SK-N-SH (cell line): ENCODE measurements around the gene PTPN14. TPM values are rescaled to one million over a fixed set of nuclear protein-coding genes. Genes with fewer than 3 reads are reported as not detected.

Experiments used
- CTCF ChIA-PET: fragments of 300-600, 350-600 bp; formaldehyde crosslinking; extraction: SDS; loops from one replicate; lab custom pipeline; 2021; lab: Yijun Ruan, JAX
- POLR2A ChIA-PET: fragments of 350-600 bp; sonication (Branson Sonifier 250); formaldehyde crosslinking; extraction: SDS; loops from one replicate; lab custom pipeline; 2020; ENCODE audit warnings: antibody characterized with exemption, inconsistent platforms; lab: Yijun Ruan, JAX
- DNase-seq: peaks from one replicate; pipeline ENCODE4 v3.0.0; 2012
- H2AFZ ChIP-seq: fragments of 200-600 bp; sonication (generic); 2 replicates; pipeline ENCODE4 v1.8.1; 2016; ENCODE audit warnings: antibody characterized with exemption, mild to moderate bottlenecking, low read depth
- H3F3A ChIP-seq: fragments of 200-600 bp; sonication (generic); replicated peaks from 2 replicates; pipeline ENCODE3; 2016; ENCODE audit warnings: antibody characterized with exemption, mild to moderate bottlenecking; ENCODE audit not compliant: insufficient read depth
- H3K27ac ChIP-seq, 2 experiments: fragments of 200-500 bp in 1 of 2; fragments of 200-600 bp in 1 of 2; sonication (Bioruptor generic) in 1 of 2; sonication (generic), shearing (Covaris generic) in 1 of 2; 2 replicates each; pipeline versions ENCODE4 v1.5.1 to v1.6.1; 2014 to 2016; ENCODE audit warnings: low read depth in 2 of 2, inconsistent platforms in 1 of 2, low read length in 1 of 2, mild to moderate bottlenecking in 1 of 2, mixed read lengths in 1 of 2
- H3K27me3 ChIP-seq: fragments of 200-600 bp; sonication (generic), shearing (Covaris generic); 2 replicates; pipeline ENCODE4 v1.6.1; 2016; ENCODE audit warnings: mixed run types; ENCODE audit not compliant: insufficient read depth
- H3K36me3 ChIP-seq, 2 experiments: fragments of 200-500 bp in 1 of 2; fragments of 200-600 bp in 1 of 2; sonication (Bioruptor generic) in 1 of 2; sonication (generic) in 1 of 2; replicated peaks in 1 of 2; 2 replicates each; pipeline versions ENCODE3 to v1.5.1; 2014 to 2016; ENCODE audit warnings: low read length in 1 of 2, mild to moderate bottlenecking in 1 of 2; ENCODE audit not compliant: insufficient read depth in 2 of 2, control insufficient read depth in 1 of 2
- H3K4me1 ChIP-seq, 2 experiments: fragments of 200-500 bp in 1 of 2; fragments of 200-600 bp in 1 of 2; sonication (Bioruptor generic) in 1 of 2; sonication (generic), shearing (Covaris generic) in 1 of 2; 2 replicates each; pipeline versions ENCODE4 v1.5.1 to v1.6.1; 2014 to 2016; ENCODE audit warnings: low read depth in 1 of 2, low read length in 1 of 2, mixed run types in 1 of 2; ENCODE audit not compliant: insufficient read depth in 2 of 2, control insufficient read depth in 1 of 2
- H3K4me2 ChIP-seq: fragments of 200-600 bp; sonication (generic), shearing (Covaris generic); 2 replicates; pipeline ENCODE4 v1.6.1; 2017; ENCODE audit warnings: mixed run types
- H3K4me3 ChIP-seq, 2 experiments: fragments of 200-500 bp in 1 of 2; fragments of 200-600 bp in 1 of 2; sonication (Bioruptor generic) in 1 of 2; sonication (generic), shearing (Covaris generic) in 1 of 2; 2 replicates each; pipeline versions ENCODE4 v1.5.1 to v1.8.1; 2014 to 2016; ENCODE audit warnings: low read depth in 2 of 2, inconsistent platforms in 1 of 2, low read length in 1 of 2, mild to moderate bottlenecking in 1 of 2, mixed read lengths in 1 of 2, moderate library complexity in 1 of 2
- H3K79me2 ChIP-seq: fragments of 200-600 bp; sonication (generic); 2 replicates; pipeline ENCODE4 v1.8.1; 2017; ENCODE audit warnings: mild to moderate bottlenecking; ENCODE audit not compliant: insufficient read depth
- H3K9ac ChIP-seq: fragments of 200-600 bp; sonication (generic); 2 replicates; pipeline ENCODE4 v1.6.1; 2017; ENCODE audit warnings: mixed run types
- H3K9me2 ChIP-seq: fragments of 200-600 bp; sonication (generic); 2 replicates; pipeline ENCODE4 v1.6.1; 2017; ENCODE audit warnings: mixed run types
- H3K9me3 ChIP-seq: fragments of 200-600 bp; sonication (generic); 2 replicates; pipeline ENCODE4 v1.6.1; 2017; ENCODE audit warnings: mixed run types, mild to moderate bottlenecking, moderate library complexity
- H4K20me1 ChIP-seq: fragments of 200-600 bp; sonication (generic); 2 replicates; pipeline ENCODE4 v1.6.1; 2017; ENCODE audit warnings: mild to moderate bottlenecking, mixed run types; ENCODE audit not compliant: insufficient read depth
- CHD2 ChIP-seq: fragments of 150-350 bp; IDR thresholded peaks from 2 replicates; pipeline ENCODE4 v1.6.1; 2018; ENCODE audit warnings: low read length; ENCODE audit not compliant: partially characterized antibody
- ELF1 ChIP-seq: IDR thresholded peaks from 2 replicates; pipeline ENCODE4 v1.4.0; 2012
- EP300 ChIP-seq, 2 experiments: IDR thresholded peaks; 2 replicates each; pipeline versions ENCODE4 v1.4.0 to v1.6.1; 2012; ENCODE audit warnings: borderline replicate concordance in 1 of 2, low read depth in 1 of 2, low read length in 1 of 2
- EZH2phosphoT487 ChIP-seq: fragments of 200-600 bp; sonication (generic); IDR thresholded peaks from 2 replicates; pipeline ENCODE4 v1.6.1; 2017; ENCODE audit warnings: low read depth, mixed run types, mild to moderate bottlenecking, antibody characterized with exemption, moderate library complexity, borderline replicate concordance
- FOSL2 ChIP-seq: IDR thresholded peaks from 2 replicates; pipeline ENCODE4 v1.4.0; 2012; ENCODE audit warnings: low read depth, mild to moderate bottlenecking, moderate library complexity, borderline replicate concordance
- FOXJ3 ChIP-seq: sonication (generic); formaldehyde crosslinking; IDR thresholded peaks from 2 replicates; pipeline ENCODE4 v1.5.1; 2020; ENCODE audit warnings: mild to moderate bottlenecking, missing genetic modification reagents
- GATA2 ChIP-seq: sonication (generic); formaldehyde crosslinking; IDR thresholded peaks from 2 replicates; pipeline ENCODE4 v1.5.0; 2020; ENCODE audit warnings: mild to moderate bottlenecking, missing genetic modification reagents
- NRF1 ChIP-seq: IDR thresholded peaks from 2 replicates; pipeline ENCODE4 v1.6.1; 2012; ENCODE audit warnings: low read depth, mild to moderate bottlenecking, low read length
- PBX3 ChIP-seq: IDR thresholded peaks from 2 replicates; pipeline ENCODE4; 2012
- POLR2AphosphoS5 ChIP-seq: IDR thresholded peaks from 2 replicates; pipeline ENCODE4 v1.6.1; 2012; ENCODE audit warnings: low read depth, low read length
- RAD21 ChIP-seq: IDR thresholded peaks from 2 replicates; pipeline ENCODE4 v1.6.1; 2012; ENCODE audit warnings: mild to moderate bottlenecking, low read length
- TCF12 ChIP-seq: IDR thresholded peaks from 2 replicates; pipeline ENCODE4 v1.4.0; 2012
- TEAD4 ChIP-seq: IDR thresholded peaks from 2 replicates; pipeline ENCODE4 v1.4.0; 2012; ENCODE audit warnings: mild to moderate bottlenecking, borderline replicate concordance; ENCODE audit not compliant: insufficient read depth
- USF2 ChIP-seq: fragments of 150-350 bp; IDR thresholded peaks from 2 replicates; pipeline ENCODE4 v1.6.1; 2017; ENCODE audit warnings: antibody characterized with exemption, low read length, low read depth, borderline replicate concordance
- WGBS: methylation state at CpG from one replicate; pipeline ENCODE4 v1.1.6; 2017; ENCODE audit warnings: low lambda C conversion rate; 5-methylcytosine and 5-hydroxymethylcytosine counted together
- polyA plus RNA-seq, 3 experiments: library from polyadenylated mRNA; depleted of rRNA; stranded (reverse); fragments of >200 nt; gene quantifications; 2 replicates each; pipeline ENCODE4 v1.2.3, GENCODE V29; 2012
- TF ChIP-seq, protein P1 (sequence below): IDR thresholded peaks from 2 replicates; pipeline ENCODE4 v1.4.0; 2012; ENCODE audit warnings: low read depth, borderline replicate concordance
- TF ChIP-seq, protein P2 (sequence below): fragments of 150-350 bp; IDR thresholded peaks from 2 replicates; pipeline ENCODE4 v1.6.1; 2016; ENCODE audit warnings: mild to moderate bottlenecking, low read depth, low read length

PTPN14 gene
- polyA plus RNA-seq, 1 of the 3 experiments (the other 2 are of a cell fraction), result 12.8 TPM

DNA sequence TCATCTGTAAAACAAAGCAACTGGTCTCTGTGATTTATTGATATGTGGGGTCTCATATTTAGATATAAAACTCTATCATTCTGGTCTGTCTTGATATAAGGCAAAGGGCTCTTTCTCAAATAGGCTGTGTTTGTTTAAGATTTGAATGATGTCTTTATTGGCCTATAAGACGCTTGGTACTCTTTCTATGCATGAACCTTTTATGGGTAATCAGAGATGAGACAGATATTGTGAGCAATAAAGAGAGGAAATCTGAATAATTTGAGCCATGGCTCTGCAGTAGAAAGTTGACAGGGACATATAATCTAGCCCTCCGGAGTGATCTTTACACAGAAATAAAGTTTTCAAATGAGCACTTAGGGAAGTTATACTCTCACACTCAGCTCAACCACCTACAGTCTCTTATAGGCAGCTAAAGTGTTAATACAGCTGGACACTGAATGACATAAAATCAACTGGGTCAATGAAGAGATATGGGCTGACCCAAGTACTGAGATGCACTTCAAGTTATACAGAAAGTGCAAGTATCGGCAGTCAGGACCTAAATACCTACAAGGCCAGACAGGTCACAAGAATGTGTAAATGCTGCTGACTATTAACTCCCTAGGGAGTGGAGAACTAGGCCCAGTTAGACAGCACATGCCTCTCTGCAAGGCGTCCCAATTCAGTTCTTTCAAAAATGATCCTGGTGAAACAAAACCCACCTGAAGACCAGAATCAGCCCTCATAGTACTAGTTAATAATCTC, 111.0 kb downstream of the PTPN14 start (continued):
- no peak for TF ChIP-seq EP300 (IDR thresholded peaks at IDR 0.05; ENCODE audit: borderline replicate concordance in 1 of 2, low read depth in 1 of 2, low read length in 1 of 2)

GRCh38 chr1:214439352-214440119, 111.9 kb downstream of the PTPN14 start:
- H3K9me2 ChIP-seq, result no peaks in the 10 kb centered on the region
- no peaks in the 10 kb centered on the region for H4K20me1 ChIP-seq
- ChIA-PET CTCF (interaction anchor here (1.2 kb wide), 1 partner anchor 178 kb away, joined by 3 read pairs; no protein-coding TSS in a partner anchor), POLR2A (no interaction called here)
- no peak overlapping the region for H3K4me2 ChIP-seq
- no peaks in the 10 kb centered on the region for H3K27me3 ChIP-seq
- H3K9ac ChIP-seq, result no peak overlapping the region
- peaks cover 7 to 53% of the 10 kb centered on the region in 2 experiments for H3K4me1 ChIP-seq
- WGBS, result 73% methylated on average over 12 of the region's 12 CpGs
- peak overlapping the region in 1 of 2 experiments; percentile 66; a peak in 1 of 4 replicates for H3K27ac ChIP-seq
- no peak for DNase-seq
- TF ChIP-seq TCF12, result no peak
- no peak for TF ChIP-seq FOXJ3 (CRISPR knock-in tag)
- TF ChIP-seq CHD2, result no peak
- TF ChIP-seq NRF1, result no peak
- TF ChIP-seq RAD21, result no peak
- TF ChIP-seq EZH2phosphoT487, result no peak
- no peak for TF ChIP-seq PBX3
- TF ChIP-seq, protein P1, sequence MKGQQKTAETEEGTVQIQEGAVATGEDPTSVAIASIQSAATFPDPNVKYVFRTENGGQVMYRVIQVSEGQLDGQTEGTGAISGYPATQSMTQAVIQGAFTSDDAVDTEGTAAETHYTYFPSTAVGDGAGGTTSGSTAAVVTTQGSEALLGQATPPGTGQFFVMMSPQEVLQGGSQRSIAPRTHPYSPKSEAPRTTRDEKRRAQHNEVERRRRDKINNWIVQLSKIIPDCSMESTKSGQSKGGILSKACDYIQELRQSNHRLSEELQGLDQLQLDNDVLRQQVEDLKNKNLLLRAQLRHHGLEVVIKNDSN, result no peak
- peaks cover 0 to 5% of the 10 kb centered on the region in 2 experiments for H3K36me3 ChIP-seq
- H3K4me3 ChIP-seq, result no peak overlapping the region
- H3F3A ChIP-seq, result peaks cover 18% of the 10 kb centered on the region
- peaks cover 99% of the 10 kb centered on the region for H3K79me2 ChIP-seq
- no peaks in the 10 kb centered on the region for H3K9me3 ChIP-seq
- no peak overlapping the region for H2AFZ ChIP-seq

DNA sequence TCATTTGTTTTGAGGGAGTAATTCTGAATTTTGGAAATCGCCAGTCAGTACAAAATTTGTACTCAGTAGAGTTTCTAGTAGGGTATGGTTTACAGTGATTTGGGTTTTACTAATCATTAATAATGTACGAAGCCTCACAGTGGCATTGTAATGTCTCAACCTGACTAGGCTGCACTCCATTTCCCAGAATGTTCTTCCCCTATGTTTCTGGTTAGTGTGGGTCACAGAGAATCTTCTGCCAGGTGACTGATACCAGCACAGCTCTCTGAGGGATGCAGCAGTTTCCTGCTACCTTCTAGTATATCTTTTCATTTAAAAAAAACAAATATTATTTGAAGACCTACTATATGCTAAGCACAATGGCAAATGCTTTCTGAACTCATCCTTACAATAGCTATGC, 112.9 kb downstream of the PTPN14 start:
- ChIA-PET POLR2A (no interaction called here), CTCF (no interaction called here)
- peaks cover 99% of the 10 kb centered on the region for H3K79me2 ChIP-seq
- H3K9me3 ChIP-seq, result no peaks in the 10 kb centered on the region
- no peak overlapping the region for H2AFZ ChIP-seq
- no peaks in the 10 kb centered on the region for H3K27me3 ChIP-seq
- H3K9me2 ChIP-seq, result no peaks in the 10 kb centered on the region
- no peak overlapping the region for H3K4me2 ChIP-seq
- DNase-seq, result no peak
- 93% methylated on average over 2 of the region's 2 CpGs for WGBS
- no peaks in the 10 kb centered on the region for H4K20me1 ChIP-seq
- no peak overlapping the region for H3K4me3 ChIP-seq
- peaks cover 0 to 5% of the 10 kb centered on the region in 2 experiments for H3K36me3 ChIP-seq
- H3K4me1 ChIP-seq, result peaks cover 7 to 45% of the 10 kb centered on the region in 2 experiments; a peak in 3 of 4 replicates
- no peak overlapping the region for H3K9ac ChIP-seq
- H3F3A ChIP-seq, result peaks cover 8% of the 10 kb centered on the region
- TF ChIP-seq FOSL2 (no peak), GATA2 (CRISPR knock-in tag) (no peak), ELF1 (no peak), RAD21 (no peak), POLR2AphosphoS5 (no peak), TEAD4 (no peak), USF2 (no peak), TCF12 (no peak), CHD2 (no peak)
- TF ChIP-seq, protein P2, sequence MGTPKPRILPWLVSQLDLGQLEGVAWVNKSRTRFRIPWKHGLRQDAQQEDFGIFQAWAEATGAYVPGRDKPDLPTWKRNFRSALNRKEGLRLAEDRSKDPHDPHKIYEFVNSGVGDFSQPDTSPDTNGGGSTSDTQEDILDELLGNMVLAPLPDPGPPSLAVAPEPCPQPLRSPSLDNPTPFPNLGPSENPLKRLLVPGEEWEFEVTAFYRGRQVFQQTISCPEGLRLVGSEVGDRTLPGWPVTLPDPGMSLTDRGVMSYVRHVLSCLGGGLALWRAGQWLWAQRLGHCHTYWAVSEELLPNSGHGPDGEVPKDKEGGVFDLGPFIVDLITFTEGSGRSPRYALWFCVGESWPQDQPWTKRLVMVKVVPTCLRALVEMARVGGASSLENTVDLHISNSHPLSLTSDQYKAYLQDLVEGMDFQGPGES, result no peak
- TF ChIP-seq, protein P1, result no peak
- H3K27ac ChIP-seq, result no peak overlapping the region
